Adrenal gland (tissue), 5 donors: Measurements from ENCODE around the gene OR52B2.

ENCODE experiments used
- CTCF ChIP-seq, 6 experiments: fragments of 450-650 bp in 4 of 6; fragments of 200-600 bp in 2 of 6; sonication (generic) in 1 of 6; IDR thresholded peaks; 1 replicate in 5 of 6; 2 replicates in 1 of 6; pipeline versions ENCODE4 v1.5.1 to v1.8.0; 2016 to 2021; ENCODE audit warnings: antibody characterized with exemption in 6 of 6, mild to moderate bottlenecking in 2 of 6, moderate library complexity in 1 of 6
- POLR2A ChIP-seq, 2 donors: fragments of 450-650 bp; IDR thresholded peaks; one replicate each; pipeline ENCODE4 v1.6.1; 2017; ENCODE audit warnings: antibody characterized with exemption in 2 of 2, mild to moderate bottlenecking in 2 of 2, moderate library complexity in 1 of 2
- donor health status: DM: no; HTN: no; CAD: no.

GRCh38 chr11:6204706-6205105 is 34.6 kb upstream of the OR52B2 start:
- TF ChIP-seq POLR2A (IDR thresholded peaks at IDR 0.05) (no peak), CTCF (IDR thresholded peaks at IDR 0.05) (no peak)
